Neural crest cell (in vitro differentiated cells): Measurements from ENCODE around the gene SLC9A7. TPM values are rescaled to one million over a fixed set of nuclear protein-coding genes. Genes with fewer than 3 reads are reported as not detected.
A peak's percentile ranks its signal among the peaks of the same experiment; 100 is the strongest.

ENCODE experiments used
- DNase-seq: peaks from one replicate; pipeline ENCODE4 v3.0.0; 2021; ENCODE audit warnings: low read depth, mixed read lengths, low spot score
- H3K27ac Mint-ChIP-seq: one replicate; pipeline ENCODE4 v1.8.0; 2021; ENCODE audit warnings: mild to moderate bottlenecking, mixed read lengths; ENCODE audit not compliant: unreplicated experiment
- H3K27me3 Mint-ChIP-seq: 2 replicates; pipeline ENCODE4 v1.8.0; 2021; ENCODE audit warnings: low read depth, mild to moderate bottlenecking, mixed read lengths
- H3K36me3 Mint-ChIP-seq: 2 replicates; pipeline ENCODE4 v1.8.0; 2021; ENCODE audit warnings: low read depth, mild to moderate bottlenecking, mixed read lengths
- H3K4me1 Mint-ChIP-seq: 2 replicates; pipeline ENCODE4 v1.8.0; 2021; ENCODE audit warnings: mixed read lengths
- H3K4me3 Mint-ChIP-seq: one replicate; pipeline ENCODE4 v1.8.0; 2021; ENCODE audit warnings: mild to moderate bottlenecking, mixed read lengths
- H3K9me3 Mint-ChIP-seq: 2 replicates; pipeline ENCODE4 v1.8.0; 2021; ENCODE audit warnings: mixed read lengths
- total RNA-seq: library from RNA; stranded (reverse); gene quantifications from 2 replicates; pipeline ENCODE4 v1.2.1, GENCODE V29; 2021
- TF ChIP-seq, protein P1 (sequence below): fragments of 200-600 bp; sonication (generic); conservative IDR thresholded peaks from 2 replicates; pipeline ENCODE4 v1.5.0; 2021; ENCODE audit warnings: antibody characterized with exemption, mild to moderate bottlenecking

Gene SLC9A7
- total RNA-seq, 1 donor from 2014 or later: 4.3 TPM

DNA sequence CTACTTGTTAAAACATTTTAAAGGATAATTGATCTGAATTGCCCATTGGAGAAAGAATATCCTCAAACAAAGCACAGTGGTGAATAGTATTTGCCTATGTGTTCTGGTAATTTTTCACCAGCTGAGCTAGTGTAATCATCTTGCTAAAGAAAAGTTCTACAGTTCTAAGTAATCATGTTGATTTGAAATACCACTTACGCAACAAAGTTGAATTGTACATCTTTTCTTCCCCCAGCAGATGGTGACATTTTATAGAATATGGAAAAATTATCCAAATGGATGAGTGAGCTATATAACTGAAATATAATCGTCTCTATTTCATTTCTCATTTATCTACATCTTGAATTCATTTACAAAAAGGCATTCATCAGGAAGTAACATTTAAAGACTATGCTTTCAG is 204.0 kb downstream of the SLC9A7 start:
- Mint-ChIP-seq H3K36me3 (peaks cover 8% of the 10 kb centered on the region), H3K9me3 (peaks cover 7% of the 10 kb centered on the region), H3K4me1 (no peaks in the 10 kb centered on the region), H3K4me3 (no peak overlapping the region), H3K27ac (no peak overlapping the region), H3K27me3 (no peaks in the 10 kb centered on the region)
- TF ChIP-seq, protein P1, sequence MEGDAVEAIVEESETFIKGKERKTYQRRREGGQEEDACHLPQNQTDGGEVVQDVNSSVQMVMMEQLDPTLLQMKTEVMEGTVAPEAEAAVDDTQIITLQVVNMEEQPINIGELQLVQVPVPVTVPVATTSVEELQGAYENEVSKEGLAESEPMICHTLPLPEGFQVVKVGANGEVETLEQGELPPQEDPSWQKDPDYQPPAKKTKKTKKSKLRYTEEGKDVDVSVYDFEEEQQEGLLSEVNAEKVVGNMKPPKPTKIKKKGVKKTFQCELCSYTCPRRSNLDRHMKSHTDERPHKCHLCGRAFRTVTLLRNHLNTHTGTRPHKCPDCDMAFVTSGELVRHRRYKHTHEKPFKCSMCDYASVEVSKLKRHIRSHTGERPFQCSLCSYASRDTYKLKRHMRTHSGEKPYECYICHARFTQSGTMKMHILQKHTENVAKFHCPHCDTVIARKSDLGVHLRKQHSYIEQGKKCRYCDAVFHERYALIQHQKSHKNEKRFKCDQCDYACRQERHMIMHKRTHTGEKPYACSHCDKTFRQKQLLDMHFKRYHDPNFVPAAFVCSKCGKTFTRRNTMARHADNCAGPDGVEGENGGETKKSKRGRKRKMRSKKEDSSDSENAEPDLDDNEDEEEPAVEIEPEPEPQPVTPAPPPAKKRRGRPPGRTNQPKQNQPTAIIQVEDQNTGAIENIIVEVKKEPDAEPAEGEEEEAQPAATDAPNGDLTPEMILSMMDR: peak; percentile 42
- DNase-seq: no peak

DNA sequence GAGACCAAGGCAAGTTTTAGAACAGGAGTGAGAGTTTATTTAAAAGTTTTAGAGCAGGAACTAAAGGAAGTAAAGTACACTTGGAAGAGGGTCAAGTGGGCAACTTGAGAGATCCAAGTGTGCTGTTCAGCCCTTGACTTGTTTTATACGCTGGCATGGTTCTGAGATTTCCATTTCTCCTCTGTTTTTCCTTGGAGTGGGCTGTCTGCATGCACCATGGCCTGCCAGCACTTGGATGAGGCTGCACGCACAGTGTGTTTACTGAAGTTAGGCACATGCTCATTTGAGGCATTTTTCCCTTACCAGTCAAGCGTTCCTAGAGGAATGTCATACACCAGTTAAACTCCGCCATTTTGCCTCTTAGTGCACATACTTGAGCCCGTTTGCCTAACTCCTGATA is 205.0 kb downstream of the SLC9A7 start:
- Mint-ChIP-seq H3K4me3 (no peak overlapping the region), H3K4me1 (no peaks in the 10 kb centered on the region), H3K27ac (no peak overlapping the region), H3K27me3 (no peaks in the 10 kb centered on the region), H3K9me3 (peaks cover 7% of the 10 kb centered on the region), H3K36me3 (peaks cover 12% of the 10 kb centered on the region)
- no peak for DNase-seq
- TF ChIP-seq, protein P1: no peak

DNA sequence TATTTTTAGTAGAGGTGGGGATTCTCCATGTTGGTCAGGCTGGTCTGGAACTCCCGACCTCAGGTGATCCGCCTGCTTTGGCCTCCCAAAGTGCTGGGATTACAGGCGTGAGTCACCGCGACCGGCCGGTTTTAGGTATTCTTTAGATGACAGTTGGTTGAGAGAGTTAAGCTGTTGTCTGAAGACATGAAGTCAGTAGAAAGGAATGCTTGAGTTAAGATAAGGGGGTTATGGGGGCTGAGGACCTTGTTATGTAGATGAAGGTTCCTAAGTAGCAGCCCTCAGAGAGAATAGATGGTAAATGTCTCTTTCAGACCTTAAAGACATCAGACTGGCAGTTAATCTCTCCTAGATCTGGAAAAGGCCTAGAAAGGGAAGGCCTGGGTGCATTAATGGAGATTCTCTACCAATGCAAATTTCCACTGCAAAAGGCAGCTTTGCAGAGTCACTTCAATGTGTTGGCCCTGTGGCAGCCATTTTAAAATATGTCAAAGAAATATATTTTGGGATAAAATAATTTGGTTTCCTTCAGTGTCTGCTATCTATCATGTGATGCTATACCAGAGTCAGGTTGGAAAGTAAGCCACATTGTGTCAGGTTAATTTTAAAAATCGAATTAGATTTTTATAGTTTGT is 207.3 kb downstream of the SLC9A7 start:
- no peak for DNase-seq
- TF ChIP-seq, protein P1: no peak
- H3K27me3 Mint-ChIP-seq: no peaks in the 10 kb centered on the region
- peaks cover 8% of the 10 kb centered on the region for H3K36me3 Mint-ChIP-seq
- no peak overlapping the region for H3K27ac Mint-ChIP-seq
- peaks cover 2% of the 10 kb centered on the region for H3K9me3 Mint-ChIP-seq
- peaks cover 2% of the 10 kb centered on the region for H3K4me1 Mint-ChIP-seq
- no peak overlapping the region for H3K4me3 Mint-ChIP-seq

DNA sequence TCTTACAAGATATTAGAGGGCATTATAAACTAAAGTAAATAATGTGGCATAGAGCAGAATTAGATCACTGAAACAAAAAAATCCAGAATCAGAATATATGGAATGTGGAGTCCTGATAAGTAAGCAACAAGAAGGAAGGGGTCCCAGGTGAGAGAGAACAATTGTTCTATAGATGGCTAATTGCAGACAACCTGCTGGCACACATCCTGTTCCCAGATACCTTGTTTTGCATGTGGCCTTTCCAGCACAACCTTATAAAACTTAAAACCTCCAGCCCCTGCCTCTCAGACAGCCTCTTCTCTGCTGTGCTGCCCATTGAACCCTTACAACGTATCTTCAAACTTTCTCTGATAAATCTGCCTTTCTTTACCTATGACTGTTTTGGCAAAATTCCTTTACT is 209.0 kb downstream of the SLC9A7 start:
- TF ChIP-seq, protein P1: no peak
- Mint-ChIP-seq H3K4me3 (peak overlapping the region; percentile 4), H3K9me3 (peaks cover 2% of the 10 kb centered on the region)

More for the DNA sequence above, 209.0 kb downstream of the SLC9A7 start:
- DNase-seq: no peak
- H3K27me3 Mint-ChIP-seq: no peaks in the 10 kb centered on the region
- H3K4me1 Mint-ChIP-seq: peaks cover 15% of the 10 kb centered on the region
- H3K36me3 Mint-ChIP-seq: peaks cover 12% of the 10 kb centered on the region
- no peak overlapping the region for H3K27ac Mint-ChIP-seq

Other genes with a start within 250 kb of the SLC9A7 start
- 4.7 and 6.2 TPM in 2 replicates for gene ZNF674, start 213.7 kb downstream of the SLC9A7 start, total RNA-seq
- gene CHST7, start 185.4 kb downstream of the SLC9A7 start, total RNA-seq: 1.9 and 2.3 TPM in 2 replicates
- gene RP2, start 77.9 kb upstream of the SLC9A7 start, total RNA-seq: 11.8 and 12.1 TPM in 2 replicates
- 18.1 and 18.8 TPM in 2 replicates for gene JADE3, start 153.3 kb upstream of the SLC9A7 start, total RNA-seq